Thyroid gland (tissue), 4 donors: ENCODE results near the gene DDN. TPM values are rescaled to one million over a fixed set of nuclear protein-coding genes. Genes with fewer than 3 reads are reported as not detected.

ENCODE experiments used
- DNase-seq, 2 donors: peaks; one replicate each; pipeline ENCODE4 v3.0.0-alpha.2; 2019
- H3K27ac ChIP-seq, 3 donors: fragments of 200-600 bp; sonication (generic); 1 replicate in 2 of 3; 2 replicates in 1 of 3; pipeline ENCODE4 v1.5.1; 2016 to 2019; ENCODE audit warnings: mild to moderate bottlenecking in 1 of 3, moderate library complexity in 1 of 3
- H3K27me3 ChIP-seq: fragments of 200-600 bp; sonication (generic); one replicate; pipeline ENCODE4 v1.5.1; 2019
- H3K36me3 ChIP-seq, 2 donors: fragments of 200-600 bp; sonication (generic); one replicate each; pipeline ENCODE4 v1.5.1; 2016 to 2019
- H3K4me1 ChIP-seq, 2 donors: fragments of 200-600 bp; sonication (generic); one replicate each; pipeline ENCODE4 v1.5.1; 2017 to 2019
- H3K4me3 ChIP-seq, 3 donors: fragments of 200-600 bp; sonication (generic); replicated peaks in 1 of 3; 1 replicate in 2 of 3; 2 replicates in 1 of 3; pipeline ENCODE4 v1.5.1; 2016; ENCODE audit warnings: mild to moderate bottlenecking in 1 of 3
- H3K9me3 ChIP-seq: fragments of 200-600 bp; sonication (generic); one replicate; pipeline ENCODE4 v1.5.1; 2017
- CTCF ChIP-seq, 6 experiments: fragments of 200-600 bp in 3 of 6; fragments of 450-650 bp in 3 of 6; sonication (generic) in 3 of 6; IDR thresholded peaks; one replicate each; pipeline ENCODE4 v1.5.1; 2016 to 2019; ENCODE audit warnings: antibody characterized with exemption in 6 of 6, mild to moderate bottlenecking in 2 of 6, inconsistent platforms in 1 of 6, moderate library complexity in 1 of 6
- POLR2A ChIP-seq, 2 donors: fragments of 450-650 bp; IDR thresholded peaks; one replicate each; pipeline ENCODE4 v1.6.1; 2017; ENCODE audit warnings: antibody characterized with exemption in 2 of 2, mild to moderate bottlenecking in 2 of 2, moderate library complexity in 1 of 2
- WGBS, 2 donors: methylation state at CpG; one replicate each; pipeline ENCODE4 v1.1.5; 2017; 5-methylcytosine and 5-hydroxymethylcytosine counted together
- intact Hi-C: fragments of 100-400 bp; cut with DNase I; formaldehyde crosslinking; loops from one replicate; pipeline ENCODE4 v1.15.1; 2023
- total RNA-seq, 4 donors: library from RNA; depleted of rRNA; stranded (reverse); fragments of >200 nt; gene quantifications; one replicate each; pipeline ENCODE4 v1.2.3, GENCODE V29; 2016

Gene DDN
- under 1 TPM in 2 of 4 donors, not detected in 2; 0.11 to 0.13 TPM for total RNA-seq

- no peak for TF ChIP-seq CTCF (IDR thresholded peaks at IDR 0.05)
- no peak for TF ChIP-seq POLR2A (IDR thresholded peaks at IDR 0.05)
- H3K27ac ChIP-seq: no peak within 1 kb of the TSS
- H3K27me3 ChIP-seq: peaks cover 5% of the 10 kb centered on the region
- no peak for DNase-seq
- H3K9me3 ChIP-seq: no peaks in the 10 kb centered on the region
- H3K4me3 ChIP-seq: peak within 1 kb of the TSS in 1 of 3 donors; percentile 36
- intact Hi-C loops: no loop called here
- H3K36me3 ChIP-seq: peaks cover 28 to 30% of the 10 kb centered on the region in 2 donors
- H3K4me1 ChIP-seq: peaks cover 31 to 38% of the 10 kb centered on the region in 2 donors
- WGBS, 2 donors: 4 to 14% methylated on average over 13 to 20 of the region's 30 CpGs
Observed at GRCh38 chr12:48999371-49000131, at the start of gene DDN. Gene DDN (minus strand): TSS chr12:48999375. CDS start chr12:48999287, 88 bp downstream.

GRCh38 chr12:49048953-49049352, 49.8 kb upstream of the DDN start:
- no peaks in the 10 kb centered on the region for H3K27me3 ChIP-seq
- H3K27ac ChIP-seq: no peak overlapping the region
- no peaks in the 10 kb centered on the region for H3K9me3 ChIP-seq
- H3K36me3 ChIP-seq: peaks cover 91 to 98% of the 10 kb centered on the region in 2 donors
- H3K4me1 ChIP-seq: no peaks in the 10 kb centered on the region
- intact Hi-C loops: no loop called here
- WGBS, 2 donors: 91 to 94% methylated on average over 10 of the region's 10 CpGs
- TF ChIP-seq POLR2A (IDR thresholded peaks at IDR 0.05): no peak
- TF ChIP-seq CTCF (IDR thresholded peaks at IDR 0.05): no peak
- no peak overlapping the region for H3K4me3 ChIP-seq
- DNase-seq: no peak

GRCh38 chr12:49046129-49046895, 47.1 kb upstream of the DDN start:
- intact Hi-C loops: no loop called here
- Histone ChIP-seq H3K36me3 (peaks cover 92 to 98% of the 10 kb centered on the region in 2 donors), H3K9me3 (no peaks in the 10 kb centered on the region), H3K27me3 (no peaks in the 10 kb centered on the region), H3K27ac (no peak overlapping the region), H3K4me3 (no peak overlapping the region), H3K4me1 (no peaks in the 10 kb centered on the region)
- DNase-seq: no peak
- no peak for TF ChIP-seq POLR2A (IDR thresholded peaks at IDR 0.05)
- TF ChIP-seq CTCF (IDR thresholded peaks at IDR 0.05): no peak
- WGBS, 2 donors: 94 to 95% methylated on average over 11 to 12 of the region's 12 CpGs

- DNase-seq: no peak
- TF ChIP-seq CTCF (IDR thresholded peaks at IDR 0.05): no peak
- TF ChIP-seq POLR2A (IDR thresholded peaks at IDR 0.05): no peak
- no peaks in the 10 kb centered on the region for H3K9me3 ChIP-seq
Observed at GRCh38 chr12:49044660-49045059, 45.5 kb upstream of the DDN start.

GRCh38 chr12:49043856-49044258, 44.7 kb upstream of the DDN start:
- WGBS, 2 donors: 70% methylated on average over 11 of the region's 11 CpGs
- TF ChIP-seq POLR2A (IDR thresholded peaks at IDR 0.05): no peak
- peak in 5 of 6 experiments; percentile 18 to 52 (median 29) for TF ChIP-seq CTCF (IDR thresholded peaks at IDR 0.05)
- no peaks in the 10 kb centered on the region for H3K4me1 ChIP-seq
- no peak overlapping the region for H3K27ac ChIP-seq
- intact Hi-C loops: no loop called here
- H3K27me3 ChIP-seq: no peaks in the 10 kb centered on the region
- DNase-seq: peak in 1 of 2 donors; percentile 44
- no peak overlapping the region for H3K4me3 ChIP-seq
- peaks cover 94 to 99% of the 10 kb centered on the region in 2 donors for H3K36me3 ChIP-seq
- H3K9me3 ChIP-seq: no peaks in the 10 kb centered on the region

More at GRCh38 chr12:49044660-49045059, 45.5 kb upstream of the DDN start:
- intact Hi-C loops: no loop called here
- H3K4me3 ChIP-seq: no peak overlapping the region
- no peaks in the 10 kb centered on the region for H3K4me1 ChIP-seq
- H3K27me3 ChIP-seq: no peaks in the 10 kb centered on the region
- H3K27ac ChIP-seq: no peak overlapping the region
- peaks cover 93 to 98% of the 10 kb centered on the region in 2 donors for H3K36me3 ChIP-seq
- 98 to 99% methylated on average over 12 of the region's 12 CpGs for WGBS, 2 donors
